HG02623 (cell line): ENCODE measurements around the gene NNMT.

ENCODE experiments used
- ATAC-seq: cut with Tn5 transposase; IDR thresholded peaks from one replicate; pipeline ENCODE4 v1.9.1; 2021; ENCODE audit warnings: moderate library complexity; ENCODE audit not compliant: unreplicated experiment

Gene NNMT

GRCh38 chr11:114282488-114282887 lies 13.7 kb upstream of the NNMT start:
- ATAC-seq = no peak

DNA sequence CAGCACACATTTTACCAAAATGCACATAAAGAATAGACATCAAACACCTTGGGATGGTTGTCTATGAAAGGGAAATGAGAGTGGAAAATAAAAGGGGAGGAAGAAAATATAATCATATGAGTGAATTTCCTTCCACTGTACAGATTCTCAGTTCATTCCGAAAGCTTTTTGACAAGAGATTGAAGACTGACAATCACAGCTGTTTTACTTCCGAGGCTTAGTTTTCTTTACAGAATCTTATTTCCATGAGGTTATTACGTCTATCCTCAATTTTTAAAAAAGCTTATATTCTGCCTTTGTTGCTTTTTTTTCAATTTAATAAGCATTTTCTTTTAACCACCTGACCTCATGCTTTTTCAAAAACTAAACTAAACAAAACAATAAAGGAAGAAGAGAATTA lies 12.8 kb upstream of the NNMT start:
- ATAC-seq = no peak

DNA sequence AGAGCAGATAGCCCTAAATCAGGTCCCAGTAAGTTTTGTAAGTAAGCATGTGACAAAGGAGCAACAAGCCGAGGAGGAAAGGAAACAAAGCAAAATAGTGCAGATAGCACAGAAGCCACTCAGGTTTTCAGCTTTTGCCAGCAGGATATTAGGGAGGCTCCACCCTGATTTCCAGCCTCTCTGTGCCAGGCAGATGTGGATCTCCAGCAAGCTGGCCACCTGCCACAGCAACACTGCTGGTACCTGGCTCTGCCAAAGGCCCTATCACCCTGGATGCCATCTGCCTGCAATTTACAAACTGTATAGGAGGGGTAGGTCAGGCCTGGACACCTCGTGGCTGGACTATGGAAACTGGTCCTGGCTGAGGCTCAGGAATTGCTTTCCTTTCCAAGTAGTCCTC lies 12.2 kb upstream of the NNMT start:
- no peak for ATAC-seq

DNA sequence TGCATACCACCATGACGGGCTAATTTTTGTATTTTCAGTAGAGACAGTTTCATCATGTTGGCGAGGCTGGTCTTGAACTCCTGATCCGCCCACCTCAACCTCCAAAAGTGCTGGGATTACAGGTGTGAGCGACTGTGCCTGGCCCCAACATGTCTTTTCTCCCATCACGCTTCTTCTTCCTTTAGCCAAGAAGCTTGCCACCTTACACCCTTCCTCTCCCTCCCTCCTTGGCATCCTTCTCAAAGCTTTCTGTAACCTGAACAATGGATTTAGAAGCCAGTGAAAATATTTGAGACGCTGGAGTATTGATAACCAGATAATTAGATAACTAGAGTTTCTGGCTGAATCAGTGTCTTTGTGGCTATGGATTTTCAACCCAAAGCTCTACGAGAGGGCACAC lies 11.3 kb upstream of the NNMT start:
- ATAC-seq = no peak

GRCh38 chr11:114285599-114285998 lies 10.6 kb upstream of the NNMT start:
- ATAC-seq = no peak

- ATAC-seq = no peak
These were observed 10.0 kb upstream of the NNMT start for GRCh38 chr11:114286229-114286628.

DNA sequence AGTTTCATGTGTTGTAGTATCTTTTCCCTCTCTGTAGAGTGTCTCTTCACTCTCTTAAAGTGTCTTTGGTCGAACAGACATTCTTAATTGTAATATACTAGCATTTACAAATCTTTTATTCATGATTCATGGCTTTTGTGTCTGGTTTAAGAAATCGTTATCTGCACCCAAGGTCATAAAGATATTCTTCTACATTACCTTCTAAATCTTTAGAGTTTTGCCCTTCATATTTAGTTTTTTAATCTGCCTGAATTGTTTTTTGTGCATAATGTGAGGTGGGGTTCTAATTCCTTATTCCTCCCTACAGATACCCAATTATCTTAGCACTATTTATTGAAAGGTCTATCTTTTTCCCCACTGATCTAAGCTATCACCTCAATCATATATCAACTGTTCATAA lies 9.0 kb upstream of the NNMT start:
- no peak for ATAC-seq

GRCh38 chr11:114288136-114288535 lies 8.1 kb upstream of the NNMT start:
- ATAC-seq = no peak

DNA sequence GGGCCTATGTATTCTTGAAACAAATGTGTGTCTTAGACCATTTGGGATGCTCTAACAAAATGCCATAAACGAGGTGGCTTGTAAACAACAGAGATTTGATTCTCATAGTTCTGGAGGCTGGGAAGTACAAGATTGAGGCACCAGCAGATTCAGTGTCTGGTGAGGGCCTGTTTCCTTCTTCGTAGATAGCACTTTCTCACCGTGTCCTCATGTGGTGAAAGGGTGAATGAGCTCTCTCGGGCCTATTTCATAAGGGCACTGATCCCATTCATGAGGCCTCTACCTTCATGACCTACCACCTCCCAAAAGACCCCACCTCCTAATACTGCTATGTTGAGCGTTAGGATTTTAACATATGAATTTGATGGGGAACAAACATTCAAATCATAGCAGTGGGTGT lies 6.4 kb upstream of the NNMT start:
- ATAC-seq = no peak

GRCh38 chr11:114290503-114291235 lies 5.5 kb upstream of the NNMT start:
- no peak for ATAC-seq

GRCh38 chr11:114291381-114291780 lies 4.8 kb upstream of the NNMT start:
- ATAC-seq = no peak

GRCh38 chr11:114291842-114292680 lies 4.1 kb upstream of the NNMT start:
- no peak for ATAC-seq

- no peak for ATAC-seq
These were observed 2.9 kb upstream of the NNMT start for GRCh38 chr11:114293201-114293711.

DNA sequence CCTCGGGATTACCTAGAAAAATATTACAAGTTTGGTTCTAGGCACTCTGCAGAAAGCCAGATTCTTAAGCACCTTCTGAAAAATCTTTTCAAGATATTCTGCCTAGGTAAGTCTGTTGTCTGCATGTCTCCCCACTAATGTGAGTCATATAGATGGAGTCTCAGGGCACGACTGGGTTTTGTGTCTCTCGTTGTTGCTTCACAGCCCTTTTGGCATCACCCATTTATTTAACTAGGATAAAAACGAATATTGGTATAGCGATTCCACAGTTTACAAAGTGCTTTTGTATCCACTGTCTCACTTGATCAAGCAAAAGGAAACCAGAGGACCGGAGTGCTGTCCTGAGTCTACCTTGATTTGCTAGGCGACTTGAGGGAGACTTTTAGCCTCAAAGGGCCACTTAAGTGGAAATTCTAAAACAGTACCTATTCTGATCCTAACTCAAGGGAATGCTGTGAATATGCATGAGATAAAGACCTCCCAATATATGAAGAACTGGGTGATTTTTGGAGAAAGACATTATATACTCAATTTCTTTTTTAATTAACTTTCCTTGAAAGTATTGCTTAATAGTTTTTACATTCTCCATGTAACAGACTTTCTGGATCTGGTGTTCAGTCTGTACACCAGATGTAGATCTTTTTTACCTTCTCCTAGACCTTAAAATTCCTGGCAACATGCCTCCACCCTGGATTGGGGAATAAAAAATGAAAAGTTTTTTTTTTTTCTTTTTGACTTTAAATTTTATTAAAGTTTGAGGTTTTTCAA lies 590 bp downstream of the NNMT start:
- ATAC-seq = no peak

DNA sequence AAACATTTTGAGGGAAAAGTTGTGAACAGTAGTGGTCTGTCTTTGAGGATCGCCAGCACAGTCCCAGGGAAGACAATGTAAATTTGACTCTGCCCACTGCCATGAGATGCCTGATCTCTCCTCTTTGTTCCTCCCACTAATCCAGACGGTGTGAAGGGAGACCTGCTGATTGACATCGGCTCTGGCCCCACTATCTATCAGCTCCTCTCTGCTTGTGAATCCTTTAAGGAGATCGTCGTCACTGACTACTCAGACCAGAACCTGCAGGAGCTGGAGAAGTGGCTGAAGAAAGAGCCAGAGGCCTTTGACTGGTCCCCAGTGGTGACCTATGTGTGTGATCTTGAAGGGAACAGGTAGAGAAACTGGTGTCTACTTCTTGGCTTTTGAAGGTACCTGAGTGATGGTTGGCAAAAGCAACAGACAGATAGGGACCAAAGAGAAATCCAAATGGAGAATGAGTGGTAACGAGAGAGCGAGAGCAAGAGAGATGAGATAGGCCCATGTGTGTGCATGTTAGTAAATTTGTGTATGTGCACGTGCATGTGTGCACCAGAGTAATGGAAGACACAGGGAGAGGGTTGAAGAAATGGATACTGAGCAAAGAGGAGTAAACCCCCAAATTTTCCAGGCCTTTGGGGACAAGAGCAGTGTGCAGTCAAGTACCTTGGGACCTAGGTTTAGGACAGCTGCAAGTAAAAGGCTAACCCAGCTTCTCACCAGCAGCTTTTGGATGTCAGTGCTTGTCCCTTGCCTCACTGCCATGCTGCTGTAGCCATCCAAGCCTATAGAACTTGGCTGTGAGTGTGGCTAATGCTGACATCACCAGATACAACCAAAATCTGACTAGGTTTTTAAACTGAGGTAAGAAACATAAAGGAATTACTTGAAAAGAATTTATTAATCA lies 1.9 kb downstream of the NNMT start:
- ATAC-seq = no peak

DNA sequence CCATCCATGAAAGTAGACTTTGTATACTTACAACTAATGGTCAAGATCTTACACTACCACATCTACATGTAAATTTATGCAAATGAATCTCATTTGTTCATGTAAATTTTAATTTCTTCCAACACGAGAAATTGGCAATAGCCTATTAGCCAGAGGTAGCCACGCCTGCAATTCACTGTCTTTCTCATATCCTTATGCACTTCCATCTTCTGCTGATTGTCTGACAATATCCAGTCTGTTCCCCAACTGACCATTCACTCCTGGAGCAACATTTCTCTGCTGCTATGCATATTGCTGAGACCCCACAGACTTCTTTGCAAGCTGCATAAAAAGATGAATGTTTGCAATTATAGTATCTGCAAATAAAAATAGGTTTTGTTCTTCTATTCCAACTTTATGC lies 2.5 kb downstream of the NNMT start:
- ATAC-seq = no peak

GRCh38 chr11:114301088-114301487 lies 4.9 kb downstream of the NNMT start:
- ATAC-seq = no peak

DNA sequence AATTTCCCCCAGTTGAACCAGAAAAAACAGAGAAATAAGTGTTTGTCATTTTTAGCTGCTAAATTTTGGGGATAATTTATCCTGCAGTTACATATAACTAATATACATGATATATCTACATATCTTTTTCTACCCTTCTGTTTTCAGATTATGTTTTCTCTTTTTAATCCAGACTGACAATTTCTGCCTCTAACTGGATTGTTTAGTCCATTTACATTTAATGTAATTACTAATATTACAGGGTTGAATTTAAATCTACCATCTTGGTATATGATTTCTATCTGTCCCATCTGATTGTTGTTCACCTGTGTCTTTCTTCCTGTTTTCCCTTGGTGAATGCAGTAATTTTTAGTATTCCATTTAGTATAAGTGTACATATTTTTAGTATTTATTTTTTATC lies 5.7 kb downstream of the NNMT start:
- ATAC-seq = no peak

DNA sequence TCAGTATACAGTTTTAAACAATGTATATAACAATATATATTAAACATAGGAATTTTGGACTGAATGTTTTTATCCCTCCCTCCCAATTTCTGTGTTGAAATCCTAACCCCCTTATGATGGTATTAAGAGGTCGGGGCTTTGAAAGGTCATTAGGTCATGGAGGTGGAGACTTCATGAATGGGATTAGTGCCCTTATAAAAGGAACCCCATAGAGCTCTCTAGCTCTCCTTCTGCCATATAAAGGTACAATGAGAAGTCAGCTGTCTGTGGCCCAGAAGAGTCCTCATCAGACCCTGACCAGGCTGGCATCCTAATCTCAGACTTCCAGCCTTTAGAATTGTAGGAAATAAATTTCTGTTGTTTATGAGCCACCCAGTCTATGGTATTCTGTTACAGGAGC lies 6.5 kb downstream of the NNMT start:
- ATAC-seq = no peak

- no peak for ATAC-seq
These were observed 7.9 kb downstream of the NNMT start for GRCh38 chr11:114304065-114304464.
